Activated naive CD4-positive, alpha-beta T cell treated with anti-CD3 and anti-CD28 coated beads, Interleukin-2, amount 50 U/mL, for 24 hours (primary cell): ENCODE measurements around the gene CNN3.

ENCODE experiments used
- H3K27ac Mint-ChIP-seq: one replicate; pipeline ENCODE4 v1.8.0; 2021; ENCODE audit warnings: mild to moderate bottlenecking, mixed read lengths
- H3K27me3 Mint-ChIP-seq: one replicate; pipeline ENCODE4 v1.8.0; 2021; ENCODE audit warnings: mixed read lengths
- H3K36me3 Mint-ChIP-seq: one replicate; pipeline ENCODE4 v1.8.0; 2021; ENCODE audit warnings: mixed read lengths
- H3K4me1 Mint-ChIP-seq: one replicate; pipeline ENCODE4 v1.8.0; 2021; ENCODE audit warnings: mixed read lengths
- H3K4me3 Mint-ChIP-seq: one replicate; pipeline ENCODE4 v1.8.0; 2021; ENCODE audit warnings: mild to moderate bottlenecking, mixed read lengths
- H3K9me3 Mint-ChIP-seq: one replicate; pipeline ENCODE4 v1.8.0; 2021; ENCODE audit warnings: mixed read lengths

CNN3 gene

DNA sequence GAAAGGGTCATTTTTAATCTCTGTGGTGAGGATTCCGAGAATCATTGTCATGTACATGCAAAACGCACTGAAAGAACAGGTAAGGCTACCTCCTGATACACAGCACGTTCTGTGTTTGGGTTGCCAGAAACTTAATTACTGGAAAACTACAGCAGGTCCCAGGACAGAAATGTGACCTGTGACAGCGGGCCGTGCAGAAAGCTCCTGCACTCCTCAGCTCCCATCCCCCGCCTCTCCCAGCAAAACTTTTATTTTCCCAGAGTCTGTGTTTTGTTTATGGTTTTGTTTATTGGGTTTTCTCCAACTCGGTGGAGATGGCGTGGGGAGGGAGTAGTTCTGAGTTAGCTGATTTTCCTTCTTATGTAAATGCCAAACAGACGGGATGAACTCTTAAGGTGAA lies 62.1 kb downstream of the CNN3 start:
- Mint-ChIP-seq H3K36me3 (no peaks in the 10 kb centered on the region), H3K4me3 (no peak overlapping the region), H3K9me3 (no peaks in the 10 kb centered on the region), H3K4me1 (no peaks in the 10 kb centered on the region), H3K27ac (no peak overlapping the region), H3K27me3 (no peaks in the 10 kb centered on the region)

DNA sequence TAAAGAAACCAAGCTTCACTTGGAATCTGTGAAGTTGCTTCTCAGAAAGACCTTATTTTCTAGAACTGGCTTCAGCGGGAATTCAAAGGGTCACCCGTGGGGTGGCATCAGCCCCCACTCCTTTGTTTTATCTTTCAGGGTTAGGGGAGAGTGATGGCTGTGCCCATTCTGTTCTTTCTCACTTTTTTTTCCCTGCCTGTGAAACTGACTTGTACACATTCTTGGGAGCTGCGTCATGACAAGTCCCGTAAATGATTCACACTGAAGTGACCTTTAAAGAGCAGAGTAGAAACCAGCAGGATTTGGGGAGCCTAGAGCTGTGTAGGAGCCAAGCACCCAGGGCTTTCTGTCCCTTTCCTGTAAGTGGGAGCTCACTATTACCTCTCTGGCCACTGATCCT lies 63.0 kb downstream of the CNN3 start:
- H3K27ac Mint-ChIP-seq = no peak overlapping the region
- no peak overlapping the region for H3K4me3 Mint-ChIP-seq
- H3K36me3 Mint-ChIP-seq = no peaks in the 10 kb centered on the region
- H3K9me3 Mint-ChIP-seq = no peaks in the 10 kb centered on the region
- peaks cover 2% of the 10 kb centered on the region for H3K27me3 Mint-ChIP-seq
- H3K4me1 Mint-ChIP-seq = no peaks in the 10 kb centered on the region

- Mint-ChIP-seq H3K9me3 (no peaks in the 10 kb centered on the region), H3K4me3 (no peak overlapping the region), H3K27ac (no peak overlapping the region), H3K27me3 (peaks cover 3% of the 10 kb centered on the region), H3K36me3 (no peaks in the 10 kb centered on the region), H3K4me1 (no peaks in the 10 kb centered on the region)
Measured at GRCh38 chr1:94863297-94863911, 63.5 kb downstream of the CNN3 start.

GRCh38 chr1:94862718-94863117 lies 64.2 kb downstream of the CNN3 start:
- Mint-ChIP-seq H3K27ac (no peak overlapping the region), H3K36me3 (no peaks in the 10 kb centered on the region), H3K4me3 (no peak overlapping the region), H3K27me3 (peaks cover 5% of the 10 kb centered on the region), H3K4me1 (no peaks in the 10 kb centered on the region), H3K9me3 (no peaks in the 10 kb centered on the region)

DNA sequence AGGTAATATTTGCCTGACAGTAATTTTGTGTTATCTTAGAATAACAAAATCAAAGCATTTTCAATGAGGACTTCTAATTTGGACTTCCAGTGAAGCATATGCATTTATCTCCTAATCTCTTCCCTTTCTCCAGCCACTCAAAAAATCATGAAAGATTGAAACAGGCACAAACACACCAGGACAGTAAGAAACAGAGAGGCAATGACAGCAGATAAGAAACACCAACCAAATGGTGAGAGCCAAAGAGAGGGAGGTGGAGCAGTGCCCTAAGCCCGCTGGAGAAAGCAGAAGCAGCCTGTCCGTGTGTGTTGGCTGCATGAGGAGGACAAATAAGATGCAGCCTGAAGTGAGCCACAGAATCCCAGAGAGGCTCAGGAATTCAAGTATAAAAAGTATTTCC lies 67.7 kb downstream of the CNN3 start:
- Mint-ChIP-seq H3K36me3 (no peaks in the 10 kb centered on the region), H3K4me1 (no peaks in the 10 kb centered on the region), H3K9me3 (no peaks in the 10 kb centered on the region), H3K27me3 (peaks cover 5% of the 10 kb centered on the region), H3K27ac (no peak overlapping the region), H3K4me3 (no peak overlapping the region)

DNA sequence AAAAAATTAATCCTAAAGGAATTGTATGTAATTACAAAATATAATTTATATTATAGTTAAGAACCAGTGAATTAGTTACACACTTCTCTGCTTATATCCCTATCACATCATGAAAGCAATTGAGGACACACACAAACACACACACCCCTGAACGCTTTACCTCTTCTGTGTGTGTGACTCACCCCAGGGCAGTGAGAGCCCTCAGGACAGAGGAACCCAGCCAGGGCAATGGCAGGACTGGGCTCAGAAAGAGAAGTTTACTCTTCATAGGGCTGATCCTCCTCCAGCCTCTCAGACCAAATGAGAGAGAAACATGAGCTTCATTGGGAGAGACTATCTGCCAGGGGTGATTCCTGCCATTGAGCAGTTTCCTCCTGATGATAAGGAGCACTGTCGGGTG lies 68.6 kb downstream of the CNN3 start:
- no peak overlapping the region for H3K27ac Mint-ChIP-seq
- H3K4me3 Mint-ChIP-seq = no peak overlapping the region
- no peaks in the 10 kb centered on the region for H3K36me3 Mint-ChIP-seq
- H3K9me3 Mint-ChIP-seq = no peaks in the 10 kb centered on the region
- H3K4me1 Mint-ChIP-seq = no peaks in the 10 kb centered on the region
- H3K27me3 Mint-ChIP-seq = peaks cover 5% of the 10 kb centered on the region

DNA sequence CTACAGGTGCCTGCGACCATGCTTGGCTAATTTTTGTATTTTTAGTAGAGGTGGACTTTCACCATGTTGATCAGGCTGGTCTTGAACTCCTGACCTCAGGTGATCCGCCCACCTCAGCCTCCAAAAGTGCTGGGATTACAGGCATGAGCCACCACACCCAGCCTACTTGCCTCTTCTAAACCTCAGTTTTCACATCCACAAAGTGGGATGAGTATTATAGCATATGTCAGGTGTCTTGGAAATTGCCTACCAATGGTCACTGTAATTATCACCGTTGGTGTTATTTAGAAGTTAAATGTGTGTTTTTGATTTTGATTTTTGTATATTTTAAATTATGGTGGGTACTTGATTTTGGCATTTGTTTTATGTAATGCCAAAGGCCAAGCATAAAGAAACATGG lies 70.0 kb downstream of the CNN3 start:
- Mint-ChIP-seq H3K27me3 (peaks cover 5% of the 10 kb centered on the region), H3K9me3 (no peaks in the 10 kb centered on the region), H3K4me3 (no peak overlapping the region), H3K4me1 (no peaks in the 10 kb centered on the region), H3K27ac (no peak overlapping the region), H3K36me3 (no peaks in the 10 kb centered on the region)

- no peak overlapping the region for H3K4me3 Mint-ChIP-seq
- H3K36me3 Mint-ChIP-seq = no peaks in the 10 kb centered on the region
- no peak overlapping the region for H3K27ac Mint-ChIP-seq
- no peaks in the 10 kb centered on the region for H3K4me1 Mint-ChIP-seq
- H3K27me3 Mint-ChIP-seq = peaks cover 5% of the 10 kb centered on the region
- H3K9me3 Mint-ChIP-seq = no peaks in the 10 kb centered on the region
Measured at GRCh38 chr1:94856004-94856403, 70.9 kb downstream of the CNN3 start.

DNA sequence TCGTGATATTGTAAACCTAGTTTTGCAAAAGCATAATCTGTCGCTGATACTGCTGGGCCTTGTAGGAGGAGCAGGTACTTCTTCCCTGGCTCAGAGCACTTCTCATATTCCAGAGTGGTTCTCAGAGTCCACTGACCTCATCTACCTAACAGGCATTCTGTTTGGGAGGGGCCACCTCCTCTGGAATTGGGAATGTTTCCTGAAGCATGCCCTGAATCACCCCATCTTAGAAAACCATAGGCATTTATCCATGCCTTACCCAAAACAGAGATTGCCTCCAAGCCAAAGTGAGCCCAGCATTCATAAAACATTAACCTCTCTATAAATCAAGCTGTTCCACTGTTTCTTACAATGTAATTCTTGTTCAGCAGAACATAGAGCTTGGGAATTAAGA lies 71.6 kb downstream of the CNN3 start:
- no peak overlapping the region for H3K4me3 Mint-ChIP-seq
- H3K27ac Mint-ChIP-seq = no peak overlapping the region
- H3K27me3 Mint-ChIP-seq = peaks cover 5% of the 10 kb centered on the region
- H3K36me3 Mint-ChIP-seq = no peaks in the 10 kb centered on the region
- H3K9me3 Mint-ChIP-seq = no peaks in the 10 kb centered on the region
- no peaks in the 10 kb centered on the region for H3K4me1 Mint-ChIP-seq

DNA sequence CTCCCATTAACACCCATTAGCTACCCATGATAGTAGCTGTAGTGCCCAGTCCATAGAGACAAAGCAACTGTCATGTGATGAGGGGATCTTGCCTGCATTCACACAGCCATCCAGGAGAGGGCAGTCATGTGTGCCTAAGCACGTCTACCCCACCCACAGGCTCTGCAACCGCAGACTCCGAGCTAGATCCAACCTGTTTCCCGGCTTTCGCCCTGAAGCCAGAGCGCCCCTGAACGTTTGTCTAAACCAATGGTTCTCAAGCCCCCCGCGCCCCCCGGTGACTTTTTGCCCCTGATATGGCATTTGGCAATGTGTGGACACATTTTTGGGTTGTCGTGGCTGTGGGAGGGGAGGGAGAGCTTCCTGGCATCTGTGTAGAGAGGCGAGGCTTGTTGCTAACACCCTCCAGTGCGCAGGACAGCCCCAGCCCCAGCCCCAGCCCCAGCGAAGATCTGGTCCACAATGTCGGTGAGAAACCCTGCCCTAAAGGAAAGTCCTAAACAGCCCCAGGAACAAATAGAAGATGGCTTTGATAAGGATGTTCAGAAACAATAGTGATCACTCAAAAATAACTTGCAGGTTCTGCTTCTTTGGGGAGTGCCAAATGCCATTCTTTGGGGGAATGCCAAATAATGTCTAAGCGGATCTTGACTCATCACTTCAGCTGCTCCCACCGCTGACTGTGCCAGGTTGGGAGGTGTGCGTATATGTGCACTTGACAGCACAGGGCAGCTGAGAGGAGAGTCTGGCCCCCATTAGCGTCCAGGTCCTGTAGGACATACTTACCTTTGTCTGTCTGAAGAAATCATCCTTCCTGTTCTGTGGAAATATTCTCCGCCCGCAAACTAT lies 72.2 kb downstream of the CNN3 start:
- no peaks in the 10 kb centered on the region for H3K36me3 Mint-ChIP-seq
- no peak overlapping the region for H3K27ac Mint-ChIP-seq
- H3K4me1 Mint-ChIP-seq = no peaks in the 10 kb centered on the region
- H3K27me3 Mint-ChIP-seq = peaks cover 5% of the 10 kb centered on the region
- no peaks in the 10 kb centered on the region for H3K9me3 Mint-ChIP-seq
- H3K4me3 Mint-ChIP-seq = no peak overlapping the region

- Mint-ChIP-seq H3K36me3 (no peaks in the 10 kb centered on the region), H3K27me3 (no peaks in the 10 kb centered on the region), H3K27ac (no peak overlapping the region), H3K9me3 (no peaks in the 10 kb centered on the region), H3K4me1 (no peaks in the 10 kb centered on the region), H3K4me3 (no peak overlapping the region)
Measured at GRCh38 chr1:94852788-94853187, 74.1 kb downstream of the CNN3 start.

DNA sequence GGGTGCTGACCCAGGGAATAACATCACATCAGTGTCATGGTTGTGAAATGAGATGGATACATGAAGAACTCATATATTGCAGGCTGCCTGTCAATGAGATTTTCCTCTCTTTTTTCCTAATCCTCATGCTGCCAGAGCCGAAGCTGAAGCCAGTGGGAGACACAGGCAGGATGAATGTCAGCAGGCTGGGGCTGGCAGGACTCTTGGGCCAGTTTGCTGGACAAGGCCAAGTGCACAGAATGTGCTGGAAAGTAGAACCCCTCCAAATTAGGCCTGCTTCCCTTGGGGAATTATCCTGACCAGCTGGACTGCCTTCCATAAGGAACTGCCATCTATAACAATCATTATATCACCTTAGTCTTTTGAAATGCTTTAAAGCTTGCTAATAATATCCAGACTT lies 75.3 kb downstream of the CNN3 start:
- no peaks in the 10 kb centered on the region for H3K27me3 Mint-ChIP-seq
- H3K9me3 Mint-ChIP-seq = no peaks in the 10 kb centered on the region
- H3K36me3 Mint-ChIP-seq = no peaks in the 10 kb centered on the region
- no peaks in the 10 kb centered on the region for H3K4me1 Mint-ChIP-seq
- no peak overlapping the region for H3K27ac Mint-ChIP-seq
- H3K4me3 Mint-ChIP-seq = no peak overlapping the region
